ENCODE results near the gene LIN7C.
"Not testable (repeated sequence)": the region's sequence is repeated elsewhere in the genome, so short reads cannot be mapped to it uniquely, and the experiment has no call there.

LIN7C gene, protein sequence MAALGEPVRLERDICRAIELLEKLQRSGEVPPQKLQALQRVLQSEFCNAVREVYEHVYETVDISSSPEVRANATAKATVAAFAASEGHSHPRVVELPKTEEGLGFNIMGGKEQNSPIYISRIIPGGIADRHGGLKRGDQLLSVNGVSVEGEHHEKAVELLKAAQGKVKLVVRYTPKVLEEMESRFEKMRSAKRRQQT

GRCh38 chr11:27506200-27507182, at the start of gene LIN7C:
LIN7C (minus strand) TSS chr11:27506769; CDS start chr11:27506752, 17 bp downstream.
- DNase-seq (ENCODE audit: low spot score), result peak; percentile 94

DNA sequence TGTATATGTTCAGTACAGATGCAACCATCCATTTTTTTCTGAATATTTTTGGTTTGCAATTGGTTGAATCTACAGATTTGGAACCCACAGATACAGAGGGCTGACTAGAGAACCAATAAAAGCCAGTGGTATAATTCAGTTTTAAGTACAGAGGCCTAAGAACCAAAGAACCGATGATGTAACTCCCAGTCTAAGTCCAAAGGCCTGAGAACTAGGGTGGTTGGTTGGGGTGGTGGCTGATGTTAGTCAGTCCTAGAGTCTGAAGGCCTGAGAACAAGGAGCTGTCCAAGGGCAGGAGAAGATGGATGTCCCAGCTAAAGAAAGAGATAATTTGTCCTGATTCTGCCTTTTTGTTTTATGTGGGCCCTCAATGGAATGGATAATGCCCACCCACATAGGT, 48.7 kb upstream of the LIN7C start:
- no peak for DNase-seq (ENCODE audit: low spot score)

- DNase-seq (ENCODE audit: low spot score), result no peak
Observed at GRCh38 chr11:27553186-27553585, 46.6 kb upstream of the LIN7C start.

GRCh38 chr11:27552341-27552740, 45.8 kb upstream of the LIN7C start:
- DNase-seq (ENCODE audit: low spot score), result no peak

GRCh38 chr11:27551127-27551526, 44.6 kb upstream of the LIN7C start:
- DNase-seq (ENCODE audit: low spot score), result no peak

DNA sequence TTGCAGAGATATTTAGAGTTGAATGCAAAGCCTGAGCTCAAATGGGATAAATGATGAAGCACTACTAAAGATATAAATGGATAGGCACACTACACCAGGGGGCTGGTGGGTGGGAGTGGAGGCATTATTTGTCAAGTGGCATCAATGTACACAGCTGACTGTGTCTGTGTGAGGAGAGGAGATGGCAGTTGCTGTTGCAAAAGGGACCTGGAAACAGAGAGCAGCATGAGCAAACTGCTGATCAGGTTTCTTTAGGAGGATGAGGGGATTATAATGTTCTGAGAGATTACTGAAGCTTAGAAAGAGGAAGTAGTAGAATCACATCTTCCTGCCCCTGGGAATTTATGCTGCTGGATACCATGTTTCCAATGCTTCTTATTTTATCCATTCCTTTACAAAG, 39.4 kb upstream of the LIN7C start:
- no peak for DNase-seq (ENCODE audit: low spot score)

GRCh38 chr11:27545035-27545434, 38.5 kb upstream of the LIN7C start:
- no peak for DNase-seq (ENCODE audit: low spot score)

DNA sequence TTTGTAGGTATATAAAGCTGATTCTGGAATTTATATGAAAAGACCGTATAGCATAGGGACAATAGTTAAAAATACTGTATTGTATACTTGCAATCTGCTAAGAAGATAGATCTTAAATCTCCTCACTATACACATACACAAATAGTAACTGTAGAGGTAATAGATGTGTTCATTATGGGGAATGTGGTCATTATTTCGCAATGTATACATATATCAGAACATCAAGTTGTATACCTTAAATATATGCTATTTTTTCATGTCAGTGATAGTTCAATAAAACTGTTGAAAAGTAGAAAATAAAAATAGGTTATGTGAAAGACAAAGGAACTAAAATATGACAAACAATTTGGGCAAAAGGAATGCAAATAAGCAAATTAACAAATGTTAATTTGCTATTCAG, 35.2 kb upstream of the LIN7C start:
- no peak for DNase-seq (ENCODE audit: low spot score)

DNA sequence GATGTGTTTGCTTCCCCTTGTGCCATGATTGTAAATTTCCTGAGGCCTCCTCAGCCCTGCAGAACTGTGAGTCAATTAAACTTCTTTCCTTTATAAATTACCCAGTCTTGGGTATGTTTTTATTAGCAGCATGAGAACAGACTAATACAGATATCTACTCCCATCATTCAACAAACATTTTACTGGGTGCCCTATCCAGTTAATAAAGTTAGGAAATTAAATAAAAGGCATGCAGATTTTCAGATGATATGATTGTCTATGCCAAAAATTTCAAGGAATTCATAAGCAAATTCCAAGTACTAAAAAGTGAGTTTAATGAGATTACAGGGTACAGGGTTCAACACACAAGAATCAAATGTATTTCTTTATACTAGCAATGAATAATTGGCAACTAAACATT, 33.5 kb upstream of the LIN7C start:
- DNase-seq (ENCODE audit: low spot score), result no peak

DNA sequence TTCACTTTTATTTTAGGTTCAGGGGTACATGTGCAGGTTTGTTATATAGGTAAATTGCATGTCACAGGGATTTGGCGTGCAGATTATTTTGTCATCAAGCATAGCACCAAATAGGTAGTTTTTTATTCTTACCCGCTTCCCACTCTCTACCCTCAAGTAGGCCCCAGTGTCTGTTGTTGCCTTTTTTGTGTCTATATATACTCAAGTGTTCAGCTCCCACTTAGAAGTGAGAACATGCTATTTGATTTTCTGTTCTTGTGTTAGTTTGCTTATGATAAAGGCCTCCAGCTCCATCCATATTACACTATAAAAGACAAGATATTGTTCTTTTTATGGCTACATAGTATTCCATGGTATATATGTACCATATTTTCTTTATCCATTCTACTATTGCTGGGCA, 28.5 kb upstream of the LIN7C start:
- no peak for DNase-seq (ENCODE audit: low spot score)

DNA sequence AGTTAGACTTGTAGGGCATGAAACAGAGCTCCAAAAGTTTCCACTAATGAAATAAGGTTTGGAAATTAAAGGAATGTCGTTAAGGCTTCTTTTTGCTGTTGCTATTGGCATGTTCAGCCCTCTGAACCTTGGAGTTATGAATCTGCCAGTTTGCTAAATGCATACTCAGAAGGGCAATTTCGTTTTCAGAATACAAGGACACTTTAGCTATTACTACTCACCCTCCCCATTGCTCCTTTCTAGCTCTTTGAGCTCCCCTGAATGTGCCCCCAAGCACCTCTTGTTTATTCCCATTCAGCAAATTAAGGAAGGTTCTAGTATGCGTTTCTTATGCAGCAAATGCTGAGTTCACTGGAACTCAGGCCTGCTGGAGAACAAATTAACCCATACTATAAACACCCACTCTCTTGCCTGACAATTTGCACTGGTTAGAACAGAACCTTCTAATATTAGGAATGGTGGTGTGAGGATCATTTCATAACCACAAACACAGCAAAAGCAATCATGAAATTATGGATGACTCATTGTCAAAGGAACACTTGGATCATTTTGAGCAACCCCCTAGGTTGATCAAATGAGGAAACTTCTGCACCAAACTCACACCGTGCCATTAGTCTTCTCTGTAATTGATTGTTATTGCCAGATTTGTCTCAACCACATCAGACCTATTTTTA, 26.2 kb upstream of the LIN7C start:
- DNase-seq (ENCODE audit: low spot score), result no peak

DNA sequence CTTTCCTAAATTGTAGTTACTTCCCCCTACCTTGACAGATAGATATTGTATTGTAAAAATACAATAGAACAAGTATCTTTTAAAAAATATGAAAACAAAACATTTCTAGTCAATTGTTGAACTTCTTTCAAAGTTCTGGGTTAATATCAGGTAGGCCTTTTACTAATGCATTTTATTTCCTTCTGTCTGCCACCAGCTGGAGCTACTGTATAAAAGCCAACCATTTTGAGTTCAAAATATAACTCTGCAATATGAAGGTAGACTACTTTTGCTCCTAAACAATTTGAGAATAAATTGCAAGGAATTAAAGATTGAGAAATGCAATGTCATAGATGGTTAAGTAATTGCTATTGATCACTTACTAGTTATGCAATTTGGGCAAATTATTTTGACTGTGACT, 22.1 kb upstream of the LIN7C start:
- no peak for DNase-seq (ENCODE audit: low spot score)

DNA sequence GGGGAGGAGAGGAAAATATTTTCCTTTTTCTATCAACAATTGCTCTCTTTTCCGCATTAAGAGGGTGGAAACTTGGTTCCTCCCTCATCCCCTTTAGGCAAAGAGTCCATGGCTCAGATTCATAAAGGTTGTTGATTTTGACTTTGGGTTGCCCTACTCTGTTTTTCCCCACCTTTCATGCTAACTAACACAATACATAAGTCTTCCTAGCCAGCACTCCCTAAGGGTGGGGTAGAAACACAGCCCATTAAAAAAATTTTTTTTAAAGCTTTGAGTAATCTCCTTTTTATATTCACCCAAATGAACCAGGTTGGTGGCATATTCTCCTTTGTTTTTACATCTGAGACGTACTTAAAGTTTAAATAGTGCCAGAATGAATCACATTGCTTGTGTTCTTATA, 20.0 kb upstream of the LIN7C start:
- DNase-seq (ENCODE audit: low spot score), result no peak

DNA sequence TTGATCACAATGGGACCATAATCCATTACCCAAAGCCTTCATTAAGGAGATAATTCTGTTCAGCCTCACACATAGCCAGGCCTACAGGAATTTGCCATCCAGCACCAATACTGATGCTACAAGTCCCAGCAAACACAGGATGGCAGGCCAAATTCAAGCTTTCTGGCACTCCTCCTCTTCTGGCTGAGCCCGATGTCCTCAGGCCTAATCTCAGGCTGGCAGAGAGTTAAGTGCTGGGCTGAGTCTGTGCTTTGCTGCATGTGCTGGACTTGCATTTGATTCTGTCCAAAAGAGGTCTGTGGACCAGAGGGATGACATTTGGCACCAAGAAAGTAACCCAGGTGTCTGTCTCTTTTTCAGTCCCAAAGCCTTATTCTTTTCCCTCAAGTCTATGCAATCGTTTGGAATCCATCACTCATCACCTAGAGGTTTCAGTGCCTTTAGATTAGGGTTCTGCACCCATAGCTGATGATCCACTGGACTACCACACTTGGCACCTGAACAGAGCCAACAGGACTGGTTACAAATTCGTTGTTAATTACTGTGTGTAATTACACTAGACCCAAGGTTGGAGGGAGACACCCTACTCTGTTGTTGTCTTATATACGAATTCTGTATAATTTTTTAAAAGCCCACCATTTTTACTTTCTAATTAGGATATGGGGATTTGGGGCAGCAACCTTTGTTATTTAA, 19.4 kb upstream of the LIN7C start:
- no peak for DNase-seq (ENCODE audit: low spot score)

GRCh38 chr11:27524155-27524554, 17.6 kb upstream of the LIN7C start:
- no peak for DNase-seq (ENCODE audit: low spot score)

- no peak for DNase-seq (ENCODE audit: low spot score)
Observed at GRCh38 chr11:27520226-27520625, 13.7 kb upstream of the LIN7C start.

DNA sequence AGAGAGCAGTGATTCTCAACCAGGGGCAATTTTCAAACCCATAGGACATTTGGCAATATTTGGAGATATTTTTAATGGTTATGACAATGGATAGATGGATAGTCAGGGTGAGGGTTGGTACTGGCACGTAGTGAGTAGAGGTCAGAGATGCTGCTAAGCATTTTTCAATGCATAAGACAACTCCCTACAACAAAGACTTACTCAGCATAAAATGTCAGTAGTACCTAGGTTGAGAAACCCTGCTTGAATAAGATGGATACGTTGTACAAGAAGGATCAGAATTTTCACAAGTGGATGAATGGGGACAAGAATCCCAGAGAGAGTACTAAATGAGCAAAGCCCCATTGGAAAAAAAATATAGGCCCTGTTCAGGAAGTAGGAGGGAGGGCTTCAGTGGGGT, 11.9 kb upstream of the LIN7C start:
- no peak for DNase-seq (ENCODE audit: low spot score)

DNA sequence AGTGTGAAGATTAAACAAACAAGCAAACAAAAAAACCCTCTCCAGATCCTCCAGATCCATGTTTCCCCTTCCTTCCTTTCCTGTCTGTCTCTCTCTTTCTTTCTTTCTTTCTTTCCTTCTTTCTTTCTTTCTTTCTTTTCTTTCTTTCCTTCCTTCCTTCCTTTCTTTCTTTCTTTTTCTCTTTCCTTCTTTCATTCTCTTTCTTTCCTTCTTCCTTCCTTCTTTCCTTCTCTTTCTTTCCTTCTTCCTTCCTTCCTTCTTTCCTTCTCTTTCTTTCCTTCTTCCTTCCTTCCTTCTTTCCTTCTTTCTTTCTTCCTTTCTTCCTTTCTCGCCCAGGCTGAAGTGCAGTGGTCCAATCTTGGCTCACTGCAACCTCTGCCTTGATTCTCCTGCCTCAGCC, 10.9 kb upstream of the LIN7C start:
- not testable (repeated sequence) for DNase-seq (ENCODE audit: low spot score)

DNA sequence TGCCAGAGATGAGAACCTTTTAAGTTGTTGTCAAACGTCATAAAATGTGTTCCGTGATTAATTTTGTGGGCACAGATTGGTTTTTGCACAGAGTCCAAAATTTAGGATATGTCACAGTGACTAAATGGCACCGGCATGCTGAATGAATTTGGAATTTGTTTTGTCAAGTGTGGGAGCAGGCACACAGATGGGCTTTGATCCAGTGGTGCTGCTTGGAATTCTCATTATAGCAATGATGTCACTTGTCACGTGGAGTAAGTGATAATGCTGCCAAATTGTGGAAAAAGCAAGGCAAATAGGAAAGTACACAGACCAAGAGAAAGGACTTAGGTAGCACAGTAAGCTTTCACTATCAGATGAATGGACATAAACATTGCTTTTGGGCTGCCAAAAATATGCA, 8.0 kb upstream of the LIN7C start:
- no peak for DNase-seq (ENCODE audit: low spot score)

DNA sequence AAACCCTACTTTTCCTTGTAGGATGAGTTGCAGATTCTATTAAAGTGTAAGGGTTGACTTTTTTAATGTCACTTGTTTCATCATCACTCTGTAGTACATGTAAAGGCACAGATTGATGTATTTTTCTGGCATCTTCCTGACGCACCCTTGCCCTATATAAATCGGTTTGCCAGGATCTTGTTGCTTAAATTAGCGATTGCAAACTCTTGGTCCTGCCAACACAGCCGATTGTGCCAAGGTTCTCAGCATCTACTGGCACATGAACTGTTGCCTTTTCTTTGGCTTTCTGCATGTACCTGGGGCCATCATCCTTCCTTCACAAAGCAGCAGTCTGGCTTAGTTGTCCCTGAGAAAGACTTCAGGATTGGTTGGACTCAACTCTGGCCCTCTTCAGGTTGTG, 7.5 kb upstream of the LIN7C start:
- no peak for DNase-seq (ENCODE audit: low spot score)

DNA sequence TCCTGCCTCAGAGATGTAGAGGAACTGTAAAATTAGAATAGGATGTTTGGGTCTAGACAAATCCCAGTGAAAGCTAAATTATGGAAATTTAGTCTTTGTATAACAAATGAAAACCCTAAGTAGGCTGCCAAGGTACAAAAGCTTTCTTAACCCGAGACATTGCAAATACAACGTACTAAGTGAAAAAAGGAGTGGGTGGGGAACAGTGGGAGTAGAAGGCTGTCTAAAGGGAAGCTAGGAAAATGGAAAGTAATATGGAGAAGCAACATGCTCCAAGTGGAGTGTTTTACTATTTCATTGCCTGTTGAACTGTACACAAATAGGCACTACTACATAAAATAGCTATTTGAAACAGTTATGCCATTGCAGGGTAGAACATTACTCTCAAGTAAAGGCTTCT, 6.8 kb upstream of the LIN7C start:
- DNase-seq (ENCODE audit: low spot score), result no peak

- DNase-seq (ENCODE audit: low spot score), result no peak
Observed at GRCh38 chr11:27512238-27512637, 5.7 kb upstream of the LIN7C start.

Measured in germinal center (tissue), 1 donor.